DMS153 (cell line): ENCODE results near the gene OMA1.

ENCODE experiments used
- DNase-seq: peaks from one replicate; lab custom pipeline; 2025; lab: John Stamatoyannopoulos, UW

Gene OMA1

DNA sequence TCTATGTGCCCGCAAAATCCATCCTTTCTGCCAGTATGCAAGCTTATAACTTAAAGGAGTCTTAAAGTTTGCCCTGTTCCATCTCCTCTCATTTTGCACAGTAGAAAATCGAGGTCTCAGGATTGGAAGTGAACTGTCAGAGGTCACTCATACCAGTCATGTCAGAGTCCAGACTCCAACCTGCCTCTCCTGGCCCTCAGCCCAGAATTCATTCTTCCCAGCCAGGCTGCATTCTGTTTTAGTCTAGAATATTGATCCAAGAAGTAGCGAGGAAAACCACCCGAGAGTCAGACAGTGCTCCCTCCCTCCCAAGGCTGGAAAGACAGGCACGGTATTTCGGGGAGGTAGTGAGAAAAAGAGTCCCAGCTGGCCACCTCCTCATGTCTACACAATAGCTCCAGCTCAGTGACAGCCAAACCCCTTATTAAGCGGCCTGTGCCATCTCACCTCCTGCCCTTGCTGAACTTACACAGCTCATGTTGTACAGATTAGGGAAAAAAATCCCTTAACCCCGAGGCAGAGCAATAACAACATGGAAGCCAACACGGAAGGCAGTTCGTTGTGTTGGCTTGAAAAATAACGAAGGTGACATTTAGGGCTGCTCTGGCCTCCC, 89.4 kb downstream of the OMA1 start:
- no peak for DNase-seq

DNA sequence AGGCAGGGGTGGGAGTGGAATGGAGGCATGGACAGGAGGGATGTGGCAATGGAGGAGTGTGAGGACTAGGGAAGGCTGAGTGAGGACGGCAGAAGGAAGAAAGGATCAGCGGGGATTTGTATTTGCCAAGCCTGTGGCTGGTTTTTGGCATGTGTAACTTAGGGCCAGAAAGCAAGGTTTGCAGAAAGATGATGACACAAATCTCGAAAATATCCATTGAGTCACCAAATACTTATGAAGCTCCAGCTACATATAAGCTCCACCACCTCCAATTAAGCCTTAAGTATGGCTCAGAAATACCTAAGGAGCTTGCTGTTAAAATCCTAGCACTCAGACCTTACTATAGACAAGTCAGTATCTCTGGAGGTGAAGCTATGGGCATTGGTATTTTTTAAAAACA, 90.1 kb downstream of the OMA1 start:
- no peak for DNase-seq

- DNase-seq: no peak
These were observed 91.7 kb downstream of the OMA1 start for GRCh38 chr1:58454807-58455206.

DNA sequence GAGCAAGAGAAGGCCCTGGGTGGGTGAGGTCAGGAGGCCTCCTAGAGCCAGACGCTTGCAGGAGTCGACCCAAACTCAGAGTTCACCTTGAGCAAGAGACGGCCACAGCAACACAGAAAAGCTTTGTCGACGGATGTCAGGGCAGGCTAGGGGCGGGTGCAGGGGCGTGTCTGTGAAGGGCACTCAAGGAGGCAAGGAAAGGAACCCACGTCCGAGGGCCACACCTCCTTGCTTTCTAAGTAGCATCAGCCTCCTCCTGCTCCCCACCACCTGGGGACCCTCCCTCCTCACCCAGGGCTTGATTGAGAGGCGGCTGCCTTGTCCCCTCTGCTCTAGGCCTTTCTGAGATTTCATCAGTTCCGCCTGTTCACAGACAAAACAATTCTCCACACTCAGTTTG, 92.1 kb downstream of the OMA1 start:
- no peak for DNase-seq

- no peak for DNase-seq
These were observed 94.8 kb downstream of the OMA1 start for GRCh38 chr1:58451560-58452191.

DNA sequence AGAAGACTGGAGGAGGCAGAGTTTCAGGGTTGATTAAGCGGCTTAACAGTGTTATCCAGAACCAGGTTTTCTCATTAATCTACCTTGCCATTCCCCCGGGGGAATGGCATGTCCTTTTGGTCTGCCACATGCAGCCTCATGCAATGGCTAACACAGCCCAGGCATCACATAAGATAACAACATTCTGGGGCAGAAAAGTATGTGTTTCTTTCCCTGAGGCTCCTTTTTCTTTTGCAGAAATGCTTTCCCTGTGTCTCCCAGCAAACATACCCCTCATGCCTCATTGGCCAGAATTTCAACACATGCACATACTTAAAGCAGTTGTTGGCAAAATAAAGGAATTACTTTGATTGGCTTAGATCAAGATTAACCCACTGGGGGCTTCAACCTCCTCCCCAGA, 98.6 kb downstream of the OMA1 start:
- DNase-seq: no peak

DNA sequence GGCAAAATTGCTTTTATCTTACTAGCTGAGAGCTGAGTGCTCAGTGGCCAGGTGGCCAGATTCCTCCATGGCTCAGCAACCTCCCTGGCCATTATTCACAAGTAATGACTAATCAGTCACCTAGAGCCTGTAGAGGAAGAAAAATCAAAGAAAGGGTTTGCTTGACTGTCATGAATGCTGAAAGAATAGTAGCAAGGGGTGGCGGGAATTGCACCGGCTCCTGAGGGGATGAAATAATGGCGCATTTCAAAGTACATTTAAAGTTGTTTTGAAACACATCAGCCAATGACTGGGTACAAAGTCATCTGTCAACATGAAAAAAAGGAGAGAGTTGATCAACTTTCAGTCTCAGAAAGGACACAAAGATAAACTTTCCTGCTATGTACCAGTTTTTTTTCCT, 99.5 kb downstream of the OMA1 start:
- no peak for DNase-seq

DNA sequence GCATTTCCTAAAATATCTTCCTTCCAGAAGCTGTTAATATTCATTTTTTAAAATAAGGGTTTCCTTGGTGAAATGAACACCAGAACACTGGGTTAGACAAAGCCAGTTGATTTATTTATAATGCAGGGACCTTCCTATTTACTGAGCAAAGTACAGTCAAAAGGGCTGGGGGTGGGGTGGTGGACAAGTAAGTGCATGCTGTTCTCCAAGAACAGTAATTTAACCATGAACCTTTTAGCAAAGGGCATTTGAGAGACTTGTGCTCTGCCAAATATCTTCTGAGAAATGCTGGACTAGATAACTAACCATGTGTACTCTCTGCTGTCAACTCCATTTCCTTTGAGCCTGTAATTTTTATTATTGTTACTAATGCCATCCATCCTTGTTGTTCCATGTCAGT, 100.2 kb downstream of the OMA1 start:
- no peak for DNase-seq

GRCh38 chr1:58443986-58444868, 102.3 kb downstream of the OMA1 start:
- no peak for DNase-seq

- DNase-seq: no peak
These were observed 104.4 kb downstream of the OMA1 start for GRCh38 chr1:58442114-58442513.

DNA sequence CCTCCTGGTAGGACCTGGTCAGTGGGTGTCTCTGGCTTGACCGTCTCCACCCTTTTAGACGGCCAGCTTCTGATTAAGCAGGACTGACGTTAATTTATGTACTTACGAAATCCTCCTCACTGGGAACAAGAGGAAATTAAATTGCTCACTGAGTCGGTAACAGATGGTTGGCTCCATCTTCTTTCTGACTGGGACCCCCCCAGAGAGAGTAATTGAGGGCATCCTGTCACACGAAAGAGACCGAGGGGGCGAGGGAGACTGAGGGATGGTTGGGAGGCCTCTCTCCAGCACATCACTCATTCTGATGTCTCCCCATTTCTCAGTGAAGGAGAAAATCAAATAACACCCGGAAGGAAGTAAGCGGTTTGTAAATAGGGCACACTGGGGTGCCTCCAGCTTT, 104.8 kb downstream of the OMA1 start:
- peak; percentile 14 for DNase-seq

DNA sequence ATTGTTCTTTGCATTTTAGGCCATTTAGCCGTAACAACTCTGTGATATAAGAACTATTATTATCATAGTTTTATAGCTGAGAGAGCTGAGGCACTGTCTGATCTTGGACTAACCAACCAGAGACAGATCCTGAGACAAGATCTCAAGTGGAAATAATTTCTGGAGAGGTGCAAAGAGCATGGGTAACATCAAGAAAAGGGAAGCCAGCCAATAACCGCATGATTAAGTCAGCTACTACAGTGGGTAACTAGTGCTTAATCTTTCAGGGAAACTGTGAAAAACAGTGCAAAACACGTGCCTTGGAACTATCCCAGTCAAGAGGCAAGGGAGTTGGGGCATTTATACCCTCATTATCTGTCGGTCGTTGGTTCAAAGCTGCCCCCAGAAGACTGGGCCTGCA, 105.8 kb downstream of the OMA1 start:
- DNase-seq: no peak

GRCh38 chr1:58439946-58440345, 106.6 kb downstream of the OMA1 start:
- no peak for DNase-seq

DNA sequence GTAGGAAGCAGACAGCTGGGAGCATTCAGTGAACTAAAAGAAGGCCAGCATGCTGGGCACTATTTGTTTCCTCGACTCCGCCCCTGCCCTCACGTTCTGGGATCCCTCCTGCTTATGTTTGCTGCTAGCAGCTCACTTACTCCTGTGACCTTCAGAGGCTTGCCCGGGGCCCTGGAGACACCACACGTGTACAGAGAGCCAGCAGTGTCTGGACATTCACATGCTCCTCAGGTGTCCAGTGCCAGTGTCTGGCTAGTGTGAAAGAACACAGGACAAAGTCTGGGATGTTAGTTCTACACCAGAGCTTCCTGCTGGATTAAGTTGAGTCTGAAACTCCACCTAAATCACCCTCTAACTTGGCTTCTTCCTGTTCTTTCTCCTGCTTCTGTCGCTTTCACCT, 108.1 kb downstream of the OMA1 start:
- DNase-seq: no peak

GRCh38 chr1:58437623-58438022, 108.9 kb downstream of the OMA1 start:
- no peak for DNase-seq

GRCh38 chr1:58436615-58437297, 109.8 kb downstream of the OMA1 start:
- no peak for DNase-seq

- no peak for DNase-seq
These were observed 111.2 kb downstream of the OMA1 start for GRCh38 chr1:58435376-58435775.

DNA sequence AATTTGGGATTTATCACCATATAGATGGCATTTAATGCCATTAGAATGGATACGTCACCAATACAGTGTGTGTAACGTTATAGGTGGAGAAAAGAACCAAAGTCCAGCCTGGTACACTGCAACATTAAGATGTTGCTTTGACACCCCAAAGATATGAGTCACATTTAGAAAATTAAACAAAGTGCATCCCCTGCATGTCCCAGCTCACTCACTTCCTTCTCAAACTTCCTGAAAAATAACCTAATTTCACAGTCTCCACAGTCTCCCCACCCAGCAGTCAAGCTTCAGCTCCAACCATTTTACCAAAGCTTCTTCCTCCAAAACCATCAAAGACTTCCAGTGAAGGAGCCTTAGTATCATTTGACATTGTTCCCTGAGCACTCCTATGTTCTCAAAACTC, 111.9 kb downstream of the OMA1 start:
- no peak for DNase-seq

DNA sequence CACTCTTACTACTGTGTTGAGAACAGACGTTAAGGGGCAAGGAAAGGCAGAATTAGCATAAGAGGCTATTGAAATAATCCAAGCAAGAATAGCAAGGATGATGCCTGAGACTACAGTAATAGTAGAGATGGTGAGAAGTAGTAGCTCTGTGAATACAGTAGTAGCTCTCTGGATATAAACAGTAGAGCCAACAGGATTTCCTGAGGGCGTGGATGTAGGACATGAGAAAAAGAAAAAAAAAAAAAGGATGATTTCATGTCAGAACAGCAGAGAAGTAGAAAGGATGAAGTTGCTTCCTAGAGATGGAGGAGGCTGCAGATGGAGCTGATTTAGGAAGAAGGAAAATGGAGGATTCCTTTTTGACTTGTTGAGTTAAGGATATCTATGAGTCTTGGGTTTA, 112.3 kb downstream of the OMA1 start:
- DNase-seq: no peak

GRCh38 chr1:58432851-58433668, 113.5 kb downstream of the OMA1 start:
- DNase-seq: peak; percentile 3

GRCh38 chr1:58431901-58432620, 114.5 kb downstream of the OMA1 start:
- DNase-seq: no peak
